NT2/D1 (cell line): Measurements from ENCODE around the gene MLLT1.

Source experiments
- DNase-seq: peaks from one replicate; pipeline ENCODE4 v3.0.0-alpha.2; 2011; ENCODE audit warnings: low read depth, low spot score
- H3K27me3 ChIP-seq: 2 replicates; pipeline ENCODE4 v1.6.0; 2011; ENCODE audit warnings: mild to moderate bottlenecking; ENCODE audit not compliant: insufficient read length, insufficient read depth
- H3K36me3 ChIP-seq: 2 replicates; pipeline ENCODE4 v1.6.1; 2011; ENCODE audit warnings: mild to moderate bottlenecking, low read length, mixed read lengths; ENCODE audit not compliant: insufficient read depth, insufficient read length
- H3K4me1 ChIP-seq: 2 replicates; pipeline ENCODE4 v1.5.1; 2011; ENCODE audit not compliant: insufficient read depth, insufficient read length
- H3K4me3 ChIP-seq: 2 replicates; pipeline ENCODE4 v1.5.1; 2011; ENCODE audit warnings: low read depth; ENCODE audit not compliant: insufficient read length
- H3K9ac ChIP-seq: 2 replicates; pipeline ENCODE4 v1.6.0; 2011; ENCODE audit warnings: low read depth; ENCODE audit not compliant: insufficient read length
- H3K9me3 ChIP-seq: 2 replicates; pipeline ENCODE4 v1.5.1; 2011; ENCODE audit warnings: mild to moderate bottlenecking, low read length; ENCODE audit not compliant: insufficient read depth
- SUZ12 ChIP-seq: IDR thresholded peaks from 2 replicates; pipeline ENCODE4 v1.6.1; 2011; ENCODE audit not compliant: insufficient read length, insufficient read depth; ENCODE audit errors: extremely low read depth
- YY1 ChIP-seq: IDR thresholded peaks from 2 replicates; pipeline ENCODE4 v1.6.1; 2011; ENCODE audit not compliant: insufficient read length, insufficient read depth
- ZNF274 ChIP-seq: IDR thresholded peaks from 2 replicates; pipeline ENCODE4 v1.6.1; 2011; ENCODE audit warnings: mild to moderate bottlenecking, low read depth, low read length

Gene MLLT1

DNA sequence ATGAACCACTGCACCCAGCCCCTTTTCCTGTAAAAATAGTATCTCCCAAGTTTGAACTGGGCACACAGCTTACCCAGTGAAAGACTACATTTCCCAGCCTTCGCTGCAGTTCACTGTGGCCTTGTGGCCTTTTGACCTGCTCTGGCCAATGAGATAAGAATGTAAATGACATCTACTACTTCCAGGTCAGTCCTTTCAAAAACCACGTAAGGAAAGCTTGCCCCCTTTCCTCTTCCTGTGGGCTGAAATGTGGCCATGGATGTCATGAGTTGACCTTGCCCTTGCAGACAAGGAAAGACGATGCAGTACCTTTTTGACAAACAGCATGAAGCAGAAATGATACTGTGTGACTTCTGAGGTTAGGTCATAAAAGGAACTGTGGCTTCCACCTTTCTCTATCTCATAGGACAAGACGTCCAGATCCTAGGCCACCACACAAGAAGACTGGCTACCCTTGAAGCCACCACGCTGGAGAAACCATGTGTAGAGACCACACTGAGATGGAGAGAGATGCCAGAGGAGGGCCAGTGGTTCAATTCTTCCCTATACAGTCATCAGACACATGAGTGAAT, 33.7 kb upstream of the MLLT1 start:
- no peak for DNase-seq
- Histone ChIP-seq H3K36me3 (no peaks in the 10 kb centered on the region), H3K4me1 (no peaks in the 10 kb centered on the region), H3K4me3 (no peak overlapping the region), H3K9me3 (peaks cover 6% of the 10 kb centered on the region), H3K9ac (no peak overlapping the region), H3K27me3 (peaks cover 2% of the 10 kb centered on the region)
- no peak for TF ChIP-seq SUZ12
- TF ChIP-seq ZNF274: no peak
- TF ChIP-seq YY1: no peak

DNA sequence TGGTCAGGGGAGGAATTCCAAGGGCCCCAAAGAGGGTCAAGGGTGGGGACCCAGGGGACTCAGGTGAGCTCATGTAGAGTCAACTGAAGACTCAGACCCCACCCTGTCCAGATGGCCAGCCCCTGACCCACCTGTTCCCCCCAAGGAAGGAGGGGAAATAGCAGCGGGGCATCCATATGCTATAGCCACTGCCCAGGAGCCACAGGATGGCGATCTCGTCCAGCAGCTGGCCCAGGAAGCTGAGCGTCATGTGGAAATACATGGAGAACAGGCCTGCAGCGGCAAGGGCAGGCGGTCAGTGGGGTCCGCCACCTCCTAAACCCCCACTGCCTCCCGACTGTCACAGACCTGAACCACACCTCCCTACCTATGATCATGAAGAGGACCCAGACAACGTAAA, 32.2 kb upstream of the MLLT1 start:
- no peak for DNase-seq
- no peak overlapping the region for H3K4me3 ChIP-seq
- peaks cover 2% of the 10 kb centered on the region for H3K27me3 ChIP-seq
- H3K9me3 ChIP-seq: peaks cover 6% of the 10 kb centered on the region
- no peaks in the 10 kb centered on the region for H3K4me1 ChIP-seq
- H3K9ac ChIP-seq: no peak overlapping the region
- TF ChIP-seq SUZ12: no peak
- TF ChIP-seq ZNF274: no peak
- TF ChIP-seq YY1: no peak
- H3K36me3 ChIP-seq: no peaks in the 10 kb centered on the region

DNA sequence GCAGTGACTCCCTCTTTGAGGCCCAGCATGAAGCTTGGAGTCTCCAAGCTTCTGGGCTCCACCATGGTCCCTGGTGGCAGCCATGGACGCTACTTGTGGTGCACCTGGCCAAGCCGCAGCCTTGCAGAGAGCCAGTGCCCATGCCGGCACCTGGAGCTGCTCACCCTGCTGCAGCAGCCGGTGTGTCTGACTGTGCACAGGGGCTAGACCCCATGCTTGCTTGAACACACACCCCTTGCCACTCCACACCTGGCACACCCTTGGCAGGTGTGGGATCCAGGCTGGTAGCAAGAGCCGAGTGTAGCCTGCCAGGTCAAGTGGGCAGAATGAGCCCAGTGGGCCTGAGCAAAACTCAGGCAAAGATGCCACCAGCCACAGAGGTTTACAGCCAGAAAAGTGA, 18.6 kb upstream of the MLLT1 start:
- Histone ChIP-seq H3K36me3 (no peaks in the 10 kb centered on the region), H3K4me1 (no peaks in the 10 kb centered on the region), H3K27me3 (no peaks in the 10 kb centered on the region), H3K4me3 (no peak overlapping the region), H3K9ac (no peak overlapping the region), H3K9me3 (peaks cover 36% of the 10 kb centered on the region; the same call in 1 of the 2 replicates)
- no peak for DNase-seq
- TF ChIP-seq ZNF274 (no peak), YY1 (no peak), SUZ12 (no peak)

DNA sequence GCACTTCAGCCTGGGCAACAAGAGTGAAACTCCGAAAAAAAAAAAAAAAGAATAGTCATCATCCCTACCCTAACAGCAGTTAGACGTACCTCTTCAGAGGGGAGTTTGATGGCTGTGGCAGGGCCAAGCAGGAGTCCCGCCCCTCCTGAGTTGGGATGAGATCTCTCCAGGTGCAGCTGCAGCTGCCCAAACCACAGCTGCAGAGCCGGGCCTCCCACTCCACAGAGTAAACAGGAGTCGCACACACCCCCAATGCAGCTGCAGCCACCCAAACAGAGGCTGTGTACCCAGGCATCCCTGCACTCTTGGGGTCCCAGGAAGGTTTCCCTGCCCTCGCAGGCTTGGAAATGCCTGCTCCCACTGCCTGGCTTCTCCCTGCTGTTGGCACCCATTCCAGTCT, 17.4 kb upstream of the MLLT1 start:
- Histone ChIP-seq H3K27me3 (no peaks in the 10 kb centered on the region), H3K9ac (no peak overlapping the region), H3K9me3 (peaks cover 48% of the 10 kb centered on the region), H3K4me1 (no peaks in the 10 kb centered on the region), H3K4me3 (no peak overlapping the region), H3K36me3 (no peaks in the 10 kb centered on the region)
- DNase-seq: no peak
- TF ChIP-seq ZNF274 (no peak), SUZ12 (no peak), YY1 (no peak)

DNA sequence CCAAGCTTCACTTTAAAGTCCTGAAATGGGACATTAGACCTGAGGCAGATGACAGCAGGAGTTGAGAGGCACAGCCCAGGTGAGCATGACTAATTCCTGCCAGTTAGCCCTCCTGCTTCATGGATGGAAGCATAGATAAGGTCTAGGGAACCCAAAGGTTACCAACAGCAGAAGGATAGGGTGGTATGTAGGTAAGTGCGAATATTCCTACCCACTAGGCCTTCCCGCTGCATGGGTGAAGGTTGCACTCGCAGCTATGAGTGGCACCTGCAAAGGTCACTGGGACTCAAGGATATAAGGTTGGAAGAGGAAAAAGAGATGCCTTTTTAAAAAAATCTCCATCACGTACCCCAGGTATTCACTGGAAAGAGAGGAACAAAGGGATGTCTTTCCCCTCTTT, 12.2 kb upstream of the MLLT1 start:
- Histone ChIP-seq H3K9ac (no peak overlapping the region), H3K4me1 (no peaks in the 10 kb centered on the region), H3K27me3 (no peaks in the 10 kb centered on the region), H3K36me3 (no peaks in the 10 kb centered on the region), H3K9me3 (peaks cover 80% of the 10 kb centered on the region), H3K4me3 (no peak overlapping the region)
- TF ChIP-seq SUZ12: no peak
- no peak for TF ChIP-seq ZNF274
- no peak for TF ChIP-seq YY1
- DNase-seq: no peak

DNA sequence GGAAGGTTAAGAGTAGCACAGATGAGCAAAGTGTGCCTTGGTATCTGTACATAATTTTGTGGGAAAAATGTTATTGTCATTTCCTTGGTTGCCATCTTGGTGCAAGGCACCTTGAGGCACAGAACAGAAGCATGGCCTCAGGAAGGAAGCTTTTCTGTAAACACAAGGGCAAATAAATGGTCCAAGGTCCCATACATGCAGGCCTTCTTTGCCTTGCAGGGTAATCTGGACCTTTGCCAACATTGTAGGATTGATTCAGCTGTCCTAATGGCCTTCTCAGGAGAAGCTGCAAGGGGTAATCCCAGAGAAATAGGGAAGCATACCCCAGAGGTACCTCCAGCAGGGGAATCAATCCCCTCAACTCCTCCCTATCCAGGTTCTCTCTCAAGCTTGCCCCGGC, 9.0 kb upstream of the MLLT1 start:
- Histone ChIP-seq H3K27me3 (no peaks in the 10 kb centered on the region), H3K4me3 (no peak overlapping the region), H3K9ac (no peak overlapping the region), H3K36me3 (no peaks in the 10 kb centered on the region), H3K9me3 (peaks cover 76% of the 10 kb centered on the region), H3K4me1 (no peaks in the 10 kb centered on the region)
- no peak for DNase-seq
- no peak for TF ChIP-seq ZNF274
- no peak for TF ChIP-seq SUZ12
- no peak for TF ChIP-seq YY1

DNA sequence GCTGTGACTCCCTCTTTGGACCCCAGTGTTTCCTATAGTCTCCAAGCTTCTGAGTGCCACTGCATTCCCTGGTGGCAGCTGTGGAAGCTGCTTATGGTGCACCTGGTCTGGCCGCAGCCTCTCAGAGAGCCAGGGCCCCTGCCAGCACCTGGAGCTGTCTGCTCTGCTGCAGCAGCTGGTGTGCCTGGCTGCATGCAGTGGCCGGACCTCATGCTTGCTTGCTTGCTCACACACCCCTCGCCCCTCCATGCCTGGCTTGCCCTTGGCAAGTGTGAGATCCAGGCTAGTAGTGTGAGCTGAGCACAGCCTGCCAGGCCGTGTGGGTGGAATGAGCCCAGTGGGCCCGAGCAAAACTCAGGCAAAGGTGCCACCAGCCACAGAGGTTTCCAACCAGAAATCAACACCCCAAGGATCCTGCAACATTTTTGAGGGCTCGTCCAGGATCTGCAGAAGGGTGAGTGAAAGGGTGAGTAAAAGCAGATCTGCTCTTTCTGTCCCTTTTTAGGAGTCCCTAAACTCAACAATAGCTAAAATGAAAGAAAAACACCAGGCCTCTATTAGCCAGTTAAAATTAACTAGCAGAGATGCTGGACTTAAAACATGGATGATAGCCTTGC, 7.6 kb upstream of the MLLT1 start:
- H3K4me1 ChIP-seq: no peaks in the 10 kb centered on the region
- peaks cover 63% of the 10 kb centered on the region for H3K9me3 ChIP-seq

More for the DNA sequence above, 7.6 kb upstream of the MLLT1 start:
- Histone ChIP-seq H3K27me3 (no peaks in the 10 kb centered on the region), H3K9ac (no peak overlapping the region), H3K36me3 (no peaks in the 10 kb centered on the region), H3K4me3 (no peak overlapping the region)
- TF ChIP-seq ZNF274 (no peak), SUZ12 (no peak), YY1 (no peak)
- no peak for DNase-seq
